HG03571 (cell line): Measurements from ENCODE around the gene WFDC11.
"Not testable (repeated sequence)": the region's sequence is repeated elsewhere in the genome, so short reads cannot be mapped to it uniquely, and the experiment has no call there.

Source experiments
- ATAC-seq: cut with Tn5 transposase; IDR thresholded peaks from one replicate; pipeline ENCODE4 v1.9.1; 2021; ENCODE audit not compliant: unreplicated experiment

The WFDC11 gene

DNA sequence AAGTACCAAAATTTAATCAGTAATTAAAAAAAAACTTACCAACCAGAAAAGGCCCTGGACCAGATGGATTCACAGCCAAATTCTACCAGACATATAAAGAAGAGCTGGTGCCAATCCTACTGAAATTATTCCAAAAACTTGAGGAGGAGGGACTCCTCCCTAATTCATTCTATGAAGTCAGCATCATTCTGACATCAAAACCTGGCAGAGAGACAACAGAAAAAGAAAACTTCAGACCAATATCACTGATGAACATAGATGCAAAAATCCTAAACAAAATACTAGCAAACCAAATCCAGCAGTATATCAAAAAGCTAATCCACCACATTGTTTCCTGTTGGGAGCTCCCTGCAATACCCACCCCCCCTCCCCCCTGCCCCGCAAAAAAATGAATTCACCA is at the start of gene WFDC11:
TSS of gene WFDC11 (minus strand) at position 101 of the 400 bp plus-strand sequence. CDS start 19,639 bp downstream, outside the sequence.
- no peak for ATAC-seq

DNA sequence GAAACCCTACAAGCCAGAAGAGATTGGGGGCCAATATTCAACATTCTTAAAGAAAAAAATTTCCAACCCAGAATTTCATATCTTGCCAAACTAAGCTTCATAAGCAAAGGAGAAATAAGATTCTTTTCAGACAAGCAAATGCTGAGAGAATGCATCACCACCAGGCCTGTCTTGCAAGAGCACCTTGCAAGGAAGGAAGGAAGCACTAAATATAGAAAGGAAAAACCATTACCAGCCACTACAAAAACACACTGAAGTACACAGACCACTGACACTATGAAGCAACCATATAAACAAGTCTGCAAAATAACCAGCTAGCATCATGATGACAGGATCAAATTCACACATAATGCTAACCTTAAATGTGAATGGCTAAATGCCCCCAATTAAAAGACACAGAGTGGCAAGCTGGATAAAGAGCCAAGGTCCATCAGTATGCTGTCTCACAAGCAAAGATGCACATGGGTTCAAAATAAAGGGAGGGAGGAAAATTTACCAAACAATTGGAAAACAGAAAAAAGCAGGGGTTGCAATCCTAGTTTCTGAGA is 46.2 kb upstream of the WFDC11 start:
- ATAC-seq = not testable (repeated sequence)

DNA sequence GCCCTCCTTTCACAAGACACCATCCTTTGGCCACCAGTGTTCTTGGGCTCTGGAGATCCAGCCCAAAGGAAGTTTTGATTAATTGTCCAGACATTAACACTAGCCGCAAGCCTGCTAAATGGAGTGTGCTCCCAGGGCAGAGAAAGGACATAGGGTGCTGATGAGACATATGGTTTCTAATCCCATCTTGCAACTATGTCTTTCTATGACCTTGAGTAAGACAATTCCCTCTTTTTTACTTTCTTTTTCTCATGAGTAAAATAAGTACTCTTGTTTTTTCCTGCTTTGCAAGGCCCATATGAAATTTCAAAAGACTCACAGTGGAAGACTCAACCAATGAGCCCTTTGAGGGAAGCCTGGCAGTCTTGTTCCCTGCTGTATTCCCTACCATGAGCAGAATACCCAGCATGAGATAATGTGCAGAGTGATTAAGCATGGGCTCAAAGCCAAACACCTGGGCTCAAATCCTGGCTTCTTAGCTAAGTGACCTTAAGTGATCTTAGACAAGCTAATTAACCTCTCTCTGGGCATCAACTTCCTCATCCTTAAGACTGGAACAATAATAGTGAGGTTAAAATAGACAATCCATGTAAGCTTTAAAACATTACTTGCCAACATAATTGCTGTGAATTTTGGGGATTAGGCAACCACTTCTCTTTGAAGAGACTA is 35.1 kb upstream of the WFDC11 start, which contains the start of gene WFDC10B:
TSS of gene WFDC10B (minus strand) at position 51 of the 669 bp plus-strand sequence. CDS start 19,027 bp downstream, outside the sequence.
- ATAC-seq = no peak

DNA sequence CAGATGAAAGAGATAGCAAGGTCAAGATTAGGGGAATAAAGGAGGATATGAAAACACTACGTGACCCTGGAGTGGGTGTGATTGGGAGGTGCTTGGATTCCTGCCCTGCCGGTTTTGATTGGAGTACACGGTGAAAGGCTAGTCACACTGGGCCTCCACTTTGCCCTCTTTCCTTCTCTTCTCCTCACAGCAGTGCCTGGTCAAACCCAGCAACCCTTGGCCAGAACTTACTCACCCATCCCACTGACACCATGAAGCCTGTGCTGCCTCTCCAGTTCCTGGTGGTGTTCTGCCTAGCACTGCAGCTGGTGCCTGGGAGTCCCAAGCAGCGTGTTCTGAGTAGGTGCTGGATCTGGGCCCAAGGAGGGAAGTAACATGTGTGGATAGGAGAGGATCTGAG is 31.8 kb upstream of the WFDC11 start, which contains the start of gene WFDC13:
TSS of gene WFDC13 (plus strand) at position 166 of the 400 bp plus-strand sequence. CDS start at position 252, 86 bp downstream.
- ATAC-seq = no peak

DNA sequence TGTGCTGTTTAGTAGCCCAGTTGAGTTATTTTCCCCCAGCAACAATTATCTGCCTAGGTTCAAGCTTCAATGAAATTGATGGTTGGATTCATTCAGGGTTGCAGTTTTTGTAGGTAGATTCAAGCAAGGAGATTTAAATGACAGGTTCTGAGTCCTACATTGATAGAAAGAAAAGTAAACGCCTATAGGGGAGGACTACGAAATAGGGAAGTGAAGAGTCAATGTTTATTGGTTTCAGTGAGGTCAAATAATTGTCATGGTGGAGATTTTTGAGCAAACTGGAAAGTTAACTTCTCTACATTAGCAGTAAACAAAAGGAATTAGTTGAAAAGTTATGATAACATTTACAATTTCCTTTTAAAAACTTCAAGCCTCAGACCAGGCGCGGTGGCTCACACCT is 31.1 kb upstream of the WFDC11 start:
- no peak for ATAC-seq

DNA sequence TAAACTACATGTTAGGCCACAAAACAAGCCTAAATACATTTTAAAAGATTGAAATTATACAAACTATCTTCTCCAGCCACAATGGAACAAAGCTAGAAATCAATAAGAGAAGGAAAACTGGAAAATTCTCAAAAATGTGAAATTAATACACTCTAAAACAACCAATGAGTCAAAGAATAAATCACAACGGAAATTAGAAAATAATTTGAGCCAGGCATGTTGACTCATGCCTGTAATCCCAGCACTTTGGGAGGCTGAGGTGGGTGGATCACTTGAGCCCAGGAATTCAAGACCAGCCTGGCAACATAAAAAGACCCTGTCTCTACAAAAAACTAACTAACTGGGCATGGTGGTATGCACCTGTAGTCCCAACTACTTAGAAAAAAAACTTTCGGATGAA is 25.5 kb upstream of the WFDC11 start:
- ATAC-seq = no peak

DNA sequence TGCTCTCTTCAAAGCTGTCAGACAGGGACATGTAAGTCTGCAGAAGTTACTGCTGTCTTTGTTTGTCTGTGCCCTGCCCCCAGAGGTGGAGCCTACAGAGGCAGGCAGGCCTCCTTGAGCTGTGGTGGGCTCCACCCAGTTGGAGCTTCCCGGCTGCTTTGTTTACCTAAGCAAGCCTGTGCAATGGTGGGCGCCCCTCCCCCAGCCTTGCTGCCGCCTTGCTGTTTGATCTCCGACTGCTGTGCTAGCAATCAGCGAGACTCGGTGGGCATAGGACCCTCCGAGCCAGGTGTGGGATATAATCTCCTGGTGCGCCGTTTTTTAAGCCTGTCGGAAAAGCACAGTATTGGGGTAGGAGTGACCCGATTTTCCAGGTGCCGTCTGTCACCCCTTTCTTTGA is 23.3 kb upstream of the WFDC11 start:
- not testable (repeated sequence) for ATAC-seq

DNA sequence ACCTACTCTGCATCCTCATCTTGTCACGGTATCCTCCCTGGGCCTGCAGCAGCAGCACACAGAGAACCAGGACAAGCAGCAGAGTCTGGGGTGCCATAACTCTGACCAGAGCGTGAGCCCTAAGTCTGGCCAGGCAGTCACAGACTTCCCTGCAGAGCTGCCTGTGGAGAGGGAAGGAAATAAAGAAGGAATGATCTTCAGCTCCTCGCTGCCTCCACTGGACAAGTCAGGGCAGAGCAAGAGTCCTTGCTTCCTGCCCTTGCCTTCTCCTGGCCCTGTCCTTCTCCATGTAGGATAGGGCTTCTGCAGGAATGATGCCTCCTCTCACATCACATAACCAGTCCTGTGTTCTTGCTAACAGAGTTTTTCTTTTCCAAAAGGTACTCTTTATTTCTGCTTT is 15.9 kb upstream of the WFDC11 start:
- ATAC-seq = no peak

DNA sequence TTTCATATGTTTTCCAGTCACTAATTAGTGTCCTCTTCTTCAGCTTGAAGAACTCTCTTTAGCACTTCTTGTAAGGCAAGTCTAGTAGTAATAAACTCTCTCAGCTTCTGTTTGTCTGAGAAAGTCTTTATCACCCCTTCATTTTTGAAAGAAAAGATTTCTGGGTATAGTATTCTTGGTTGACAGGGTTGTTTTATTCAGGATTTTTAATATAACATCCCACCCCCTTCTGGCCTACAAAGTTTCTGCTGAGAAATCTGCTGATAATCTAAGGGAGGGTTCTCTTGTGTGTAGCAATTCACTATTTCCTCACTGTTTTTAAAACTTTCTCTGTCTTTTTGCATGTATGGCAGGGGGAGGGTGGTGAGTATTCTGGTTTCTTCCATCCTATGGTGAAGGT is 9.6 kb upstream of the WFDC11 start:
- no peak for ATAC-seq

DNA sequence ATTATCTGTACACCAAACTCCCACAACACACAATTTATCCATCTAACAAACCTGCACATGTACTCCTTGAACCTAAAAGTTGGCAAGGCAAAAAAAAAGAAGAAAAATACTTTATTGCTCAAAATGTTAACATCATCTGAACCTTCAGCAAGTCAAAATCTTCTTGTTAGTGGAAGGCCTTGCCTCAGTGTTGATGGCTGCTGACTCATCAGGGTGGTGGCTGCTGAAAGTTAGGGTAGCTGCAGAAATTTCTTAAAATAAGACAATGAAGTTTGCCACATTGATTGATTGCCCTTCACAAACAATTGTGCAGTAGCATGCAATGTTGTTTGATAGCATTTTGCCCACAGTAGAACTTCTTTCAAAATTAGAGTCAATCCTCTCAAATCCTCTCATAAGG is 2.7 kb upstream of the WFDC11 start:
- no peak for ATAC-seq

DNA sequence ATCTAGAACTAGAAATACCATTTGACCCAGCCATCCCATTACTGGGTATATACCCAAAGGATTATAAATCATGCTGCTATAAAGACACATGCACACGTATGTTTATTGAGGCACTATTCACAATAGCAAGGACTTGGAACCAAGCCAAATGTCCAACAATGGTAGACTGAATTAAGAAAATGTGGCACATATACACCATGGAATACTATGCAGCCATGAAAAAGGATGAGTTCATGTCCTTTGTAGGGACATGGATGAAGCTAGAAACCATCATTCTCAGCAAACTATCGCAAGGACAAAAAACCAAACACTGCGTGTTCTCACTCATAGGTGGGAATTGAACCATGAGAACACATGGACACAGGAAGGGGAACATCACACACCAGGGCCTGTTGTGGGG is 13.0 kb downstream of the WFDC11 start:
- not testable (repeated sequence) for ATAC-seq

DNA sequence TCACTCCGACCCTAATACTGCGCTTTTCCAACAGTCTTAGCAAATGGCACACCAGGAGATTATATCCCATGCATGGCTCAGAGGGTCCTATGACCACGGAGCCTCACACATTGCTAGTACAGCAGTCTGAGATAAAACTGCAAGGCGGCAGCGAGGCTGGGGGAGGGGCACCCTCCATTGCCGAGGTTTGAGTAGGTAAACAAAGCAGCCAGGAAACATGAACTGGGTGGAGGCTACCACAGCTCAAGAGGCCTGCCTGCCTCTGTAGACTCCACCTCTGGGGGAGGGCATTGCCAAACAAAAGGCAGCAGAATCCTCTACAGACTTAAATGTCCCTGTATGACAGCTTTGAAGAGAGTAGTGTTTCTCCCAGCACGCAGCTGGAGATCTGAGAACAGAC is 18.3 kb downstream of the WFDC11 start:
- not testable (repeated sequence) for ATAC-seq

DNA sequence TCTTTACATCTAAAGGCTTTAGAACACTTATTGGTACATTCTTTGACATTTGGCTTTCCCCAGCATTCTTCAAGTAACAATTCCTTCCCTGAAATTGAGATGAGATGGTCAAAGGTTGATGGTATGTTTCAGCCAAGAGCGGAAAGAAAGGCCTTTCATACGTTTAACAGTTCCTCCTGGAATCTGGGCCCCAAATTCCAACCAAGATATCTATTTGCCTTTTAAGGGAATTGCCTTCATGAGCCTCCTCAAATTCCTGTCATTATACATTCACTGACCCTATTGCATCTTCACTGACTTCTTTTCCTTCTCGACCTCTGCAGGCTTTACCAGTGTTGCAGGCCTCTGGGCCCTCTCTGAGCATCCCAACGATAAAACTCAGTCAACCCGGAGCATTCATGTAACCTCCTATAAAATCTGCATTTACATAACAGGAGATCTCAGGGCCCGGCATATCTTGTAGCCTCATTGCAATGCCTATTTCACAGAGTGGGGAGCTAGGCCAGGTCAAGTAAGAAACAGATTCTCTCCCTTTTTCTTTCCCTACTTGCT is 20.7 kb downstream of the WFDC11 start:
- no peak for ATAC-seq

DNA sequence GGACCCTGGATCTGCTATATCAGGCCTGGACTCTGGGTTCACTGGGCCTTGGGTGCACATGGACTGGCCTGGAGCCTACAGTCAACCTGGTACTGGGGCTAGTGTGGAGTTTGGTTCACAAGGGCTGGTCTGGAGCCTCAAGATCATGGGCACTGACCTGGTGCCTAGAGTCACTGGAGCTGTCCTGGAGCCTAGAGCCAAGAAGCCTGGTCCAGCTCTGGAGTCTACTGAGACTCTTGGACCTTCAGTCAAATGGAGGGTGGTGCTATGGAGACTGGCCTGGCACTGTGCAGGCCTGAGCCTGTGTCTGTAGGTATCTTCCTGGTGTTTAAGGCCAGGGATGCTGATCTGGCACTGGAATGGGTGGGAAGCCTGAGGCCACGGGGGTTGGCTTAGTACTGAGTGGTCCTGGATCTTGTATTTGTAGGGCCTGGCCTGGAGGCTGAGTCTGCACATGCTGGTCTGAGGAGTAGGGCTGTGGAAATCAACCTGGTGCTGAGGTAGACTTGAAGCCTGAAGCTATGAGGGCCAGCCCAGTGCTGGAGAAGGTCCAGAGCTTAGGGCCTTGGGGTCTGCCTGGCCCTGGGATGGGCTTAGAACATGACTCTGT is 22.5 kb downstream of the WFDC11 start:
- no peak for ATAC-seq

DNA sequence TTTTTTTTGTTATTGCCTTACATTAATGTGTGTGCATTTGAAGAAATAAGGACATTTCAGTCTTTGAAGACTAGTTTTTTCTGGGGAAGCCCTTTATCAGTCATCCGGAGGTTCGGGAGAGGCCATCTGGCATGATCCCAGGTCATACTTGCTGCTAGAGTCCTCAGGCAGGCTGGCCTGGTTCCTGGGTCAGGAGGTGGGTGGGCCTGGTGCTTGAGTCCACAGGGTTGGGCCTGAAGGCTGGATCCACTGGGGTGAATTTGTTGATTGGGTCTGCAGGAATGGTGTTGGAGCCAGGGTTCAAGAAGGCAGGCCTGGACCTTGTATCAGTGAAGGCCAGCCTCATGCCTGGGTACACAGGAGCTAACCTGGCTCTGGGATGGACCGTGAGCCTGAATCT is 23.2 kb downstream of the WFDC11 start:
- no peak for ATAC-seq

DNA sequence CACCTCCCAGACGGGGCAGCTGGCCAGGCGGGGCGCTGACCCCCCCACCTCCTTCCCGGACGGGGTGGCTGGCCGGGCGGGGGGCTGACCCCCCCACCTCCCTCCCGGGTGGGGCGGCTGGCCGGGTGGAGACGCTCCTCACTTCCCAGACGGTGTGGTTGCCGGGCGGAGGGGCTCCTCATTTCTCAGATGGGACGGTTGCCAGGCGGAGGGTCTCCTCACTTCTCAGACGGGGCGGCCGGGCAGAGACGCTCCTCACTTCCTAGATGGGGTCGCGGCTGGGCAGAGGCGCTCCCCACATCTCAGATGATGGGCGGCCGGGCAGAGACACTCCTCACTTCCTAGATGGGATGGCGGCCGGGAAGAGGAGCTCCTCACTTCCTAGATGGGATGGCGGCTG is 24.2 kb downstream of the WFDC11 start:
- not testable (repeated sequence) for ATAC-seq

DNA sequence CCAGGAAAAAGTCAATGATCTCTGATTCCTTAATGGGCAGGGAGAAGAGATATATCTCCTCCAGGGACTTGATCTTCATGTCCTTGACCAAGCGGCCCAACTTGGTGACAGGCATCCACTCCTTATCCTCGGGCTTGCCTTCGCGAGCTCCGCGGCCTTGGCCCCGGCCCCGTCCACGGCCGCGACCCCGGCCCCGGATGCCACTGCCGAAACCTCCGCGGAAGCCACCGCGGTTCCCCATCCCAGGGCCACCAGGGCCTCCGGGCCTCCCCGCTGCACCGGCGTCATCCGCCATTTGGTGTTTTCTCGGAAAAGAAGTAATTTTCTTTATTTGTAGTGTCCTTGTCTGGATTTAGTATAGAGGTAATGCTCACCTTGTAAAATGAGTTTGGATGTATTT is 29.0 kb downstream of the WFDC11 start:
- not testable (repeated sequence) for ATAC-seq

DNA sequence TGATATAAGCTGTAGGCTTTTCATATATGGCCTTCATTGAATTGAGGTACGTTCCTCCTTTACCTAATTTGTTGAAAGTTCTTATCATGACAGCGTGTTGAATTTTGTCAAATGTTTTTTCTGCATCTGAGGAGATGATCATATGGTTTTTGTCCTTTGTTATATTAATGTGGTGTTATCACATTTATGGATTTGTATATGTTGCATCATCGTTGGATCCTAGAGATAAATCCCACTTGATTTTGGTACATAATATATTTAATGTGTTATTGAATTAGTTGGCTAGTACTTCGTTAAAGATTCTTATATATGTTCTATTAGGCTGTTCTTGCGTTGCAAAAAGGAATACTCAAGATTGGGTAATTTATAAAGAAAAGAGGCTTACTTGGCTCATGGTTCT is 30.4 kb downstream of the WFDC11 start:
- ATAC-seq = no peak

DNA sequence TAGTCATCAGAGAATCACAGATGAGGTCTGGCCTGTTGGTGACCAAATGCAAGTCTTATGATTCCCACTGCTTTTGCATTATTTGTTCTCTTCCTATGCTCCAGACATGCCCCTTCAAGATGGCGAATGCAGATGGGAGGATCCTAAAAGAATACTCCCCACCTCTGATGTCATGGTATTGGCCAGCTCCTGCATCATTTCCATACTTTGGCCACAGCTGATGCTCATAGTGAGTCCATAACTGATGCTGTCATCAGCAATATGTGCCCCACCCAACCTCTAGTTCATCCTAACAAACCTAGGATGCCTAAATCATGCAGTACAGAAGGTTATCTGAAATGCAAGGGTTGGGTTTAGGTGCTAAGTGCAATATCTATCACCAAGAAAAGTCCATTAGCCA is 33.5 kb downstream of the WFDC11 start:
- no peak for ATAC-seq

DNA sequence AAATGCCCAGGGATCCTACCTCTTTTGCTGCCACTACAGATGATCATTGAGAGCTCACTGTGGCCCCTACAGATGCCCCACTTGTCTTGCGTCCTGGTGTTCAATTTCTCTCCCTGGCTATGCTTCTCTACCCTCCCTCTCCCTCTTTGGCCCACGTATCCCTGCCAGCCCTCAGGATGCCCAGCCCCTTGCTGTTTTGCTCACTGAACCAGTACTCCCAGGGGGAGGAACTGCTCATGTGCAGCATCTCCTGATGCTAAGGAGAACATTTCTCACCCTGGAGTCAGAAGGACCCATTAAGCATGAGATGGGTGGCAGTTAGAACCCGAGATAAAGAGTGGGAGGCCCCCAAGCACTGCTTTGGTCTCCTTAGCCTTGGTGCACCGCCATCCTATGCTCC is 38.9 kb downstream of the WFDC11 start, which contains the start of gene WFDC9:
TSS of gene WFDC9 (minus strand) at position 101 of the 400 bp plus-strand sequence. CDS start 21,103 bp downstream, outside the sequence.
- ATAC-seq = no peak

DNA sequence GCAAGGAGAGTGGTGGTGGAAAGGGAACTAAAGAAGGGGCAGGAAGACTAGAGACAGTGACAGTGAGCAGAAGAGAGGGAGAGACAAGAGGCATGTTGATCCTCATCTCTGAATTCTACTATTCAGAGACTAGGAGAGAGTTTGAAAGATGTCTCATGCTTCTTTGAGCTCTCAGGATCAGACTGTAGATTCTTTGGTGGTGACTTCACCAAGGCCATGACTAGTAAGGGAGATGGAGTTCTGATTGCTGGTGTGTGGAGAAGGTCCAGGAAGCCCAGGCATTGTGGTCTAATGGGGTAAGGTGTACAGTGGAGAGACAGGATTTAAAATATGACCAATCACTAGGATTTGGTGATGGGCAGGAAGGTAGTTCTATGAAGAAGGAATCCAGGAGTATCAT is 39.7 kb downstream of the WFDC11 start:
- no peak for ATAC-seq
